Testis (tissue), 2 donors: Measurements from ENCODE around the gene GPC2.

ENCODE experiments used
- POLR2A ChIP-seq: fragments of 450-650 bp; IDR thresholded peaks from one replicate; pipeline ENCODE4 v1.6.1; 2017; ENCODE audit warnings: antibody characterized with exemption, mild to moderate bottlenecking, moderate library complexity
- TF ChIP-seq, protein P1 (sequence below), 3 experiments: fragments of 450-650 bp in 2 of 3; fragments of 200-600 bp in 1 of 3; sonication (generic) in 1 of 3; IDR thresholded peaks; one replicate each; pipeline ENCODE4 v1.5.1; 2016 to 2019; ENCODE audit warnings: antibody characterized with exemption in 3 of 3, mild to moderate bottlenecking in 2 of 3, moderate library complexity in 1 of 3

- TF ChIP-seq, protein P1, sequence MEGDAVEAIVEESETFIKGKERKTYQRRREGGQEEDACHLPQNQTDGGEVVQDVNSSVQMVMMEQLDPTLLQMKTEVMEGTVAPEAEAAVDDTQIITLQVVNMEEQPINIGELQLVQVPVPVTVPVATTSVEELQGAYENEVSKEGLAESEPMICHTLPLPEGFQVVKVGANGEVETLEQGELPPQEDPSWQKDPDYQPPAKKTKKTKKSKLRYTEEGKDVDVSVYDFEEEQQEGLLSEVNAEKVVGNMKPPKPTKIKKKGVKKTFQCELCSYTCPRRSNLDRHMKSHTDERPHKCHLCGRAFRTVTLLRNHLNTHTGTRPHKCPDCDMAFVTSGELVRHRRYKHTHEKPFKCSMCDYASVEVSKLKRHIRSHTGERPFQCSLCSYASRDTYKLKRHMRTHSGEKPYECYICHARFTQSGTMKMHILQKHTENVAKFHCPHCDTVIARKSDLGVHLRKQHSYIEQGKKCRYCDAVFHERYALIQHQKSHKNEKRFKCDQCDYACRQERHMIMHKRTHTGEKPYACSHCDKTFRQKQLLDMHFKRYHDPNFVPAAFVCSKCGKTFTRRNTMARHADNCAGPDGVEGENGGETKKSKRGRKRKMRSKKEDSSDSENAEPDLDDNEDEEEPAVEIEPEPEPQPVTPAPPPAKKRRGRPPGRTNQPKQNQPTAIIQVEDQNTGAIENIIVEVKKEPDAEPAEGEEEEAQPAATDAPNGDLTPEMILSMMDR (IDR thresholded peaks at IDR 0.05), result no peak
- TF ChIP-seq POLR2A, result no peak
Measured at GRCh38 chr7:100185726-100186125, 8.5 kb upstream of the GPC2 start.
